ENCODE measurements around the gene RACK1.
A peak's percentile ranks its signal among the peaks of the same experiment; 100 is the strongest.

The RACK1 gene

DNA sequence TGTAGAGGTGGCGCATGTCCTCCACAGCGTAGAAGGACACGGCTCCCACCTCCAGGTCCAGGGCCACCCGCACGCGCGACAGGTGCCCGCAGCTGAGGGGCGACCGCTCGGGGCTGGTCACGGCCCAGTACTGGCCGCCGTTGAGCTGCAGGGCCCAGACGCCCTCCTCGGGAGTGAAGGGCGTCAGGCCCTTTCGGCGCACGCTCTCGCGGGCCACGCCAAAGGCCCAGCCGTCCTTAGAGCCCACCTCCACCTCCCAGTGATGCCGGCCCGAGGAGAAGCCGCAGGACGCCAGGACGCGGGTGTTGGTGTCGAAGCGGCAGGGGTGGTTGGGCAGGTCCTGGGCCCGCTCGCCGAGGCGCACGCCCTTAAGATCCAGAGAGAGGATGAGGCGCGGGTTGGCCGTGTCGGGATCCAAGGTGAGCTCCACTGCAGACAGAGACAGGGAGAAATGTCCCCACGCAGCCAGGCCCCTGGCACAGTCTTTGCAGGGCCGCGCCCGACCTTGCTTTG, 48.4 kb downstream of the RACK1 start:
- Histone ChIP-seq H3F3A (ENCODE audit: insufficient read depth, low read length) (peaks cover 9% of the 10 kb centered on the region; the same call in 1 of the 2 replicates), H3K9me3 (replicated peaks; ENCODE audit: insufficient read depth, low read length) (no peaks in the 10 kb centered on the region), H2AFZ (ENCODE audit: low read length) (no peak overlapping the region), H3K36me3 (replicated peaks; ENCODE audit: insufficient read depth, low read length) (no peaks in the 10 kb centered on the region), H3K27me3 (replicated peaks; ENCODE audit: insufficient read depth, low read length) (peaks cover 22% of the 10 kb centered on the region), H3K4me1 (ENCODE audit: low read length) (no peaks in the 10 kb centered on the region), H3K9me2 (replicated peaks; ENCODE audit: insufficient read depth, low read length) (no peaks in the 10 kb centered on the region), H3K4me3 (ENCODE audit: low read length) (no peak overlapping the region), H4K20me1 (ENCODE audit: insufficient read depth, low read length) (no peaks in the 10 kb centered on the region), H3K79me2 (ENCODE audit: low read length) (no peaks in the 10 kb centered on the region), H3K9ac (ENCODE audit: low read length) (no peak overlapping the region), H3K4me2 (ENCODE audit: low read depth, low read length) (no peak overlapping the region), H3K27ac (ENCODE audit: low read length) (no peak overlapping the region)
- peak; percentile 3 for DNase-seq
- TF ChIP-seq EZH2phosphoT487 (IDR thresholded peaks at IDR 0.05; ENCODE audit: low read length) (no peak), EZH2 (optimal IDR thresholded peaks at IDR 0.05; ENCODE audit: low read depth, low read length) (no peak)
- TF ChIP-seq, protein P1, sequence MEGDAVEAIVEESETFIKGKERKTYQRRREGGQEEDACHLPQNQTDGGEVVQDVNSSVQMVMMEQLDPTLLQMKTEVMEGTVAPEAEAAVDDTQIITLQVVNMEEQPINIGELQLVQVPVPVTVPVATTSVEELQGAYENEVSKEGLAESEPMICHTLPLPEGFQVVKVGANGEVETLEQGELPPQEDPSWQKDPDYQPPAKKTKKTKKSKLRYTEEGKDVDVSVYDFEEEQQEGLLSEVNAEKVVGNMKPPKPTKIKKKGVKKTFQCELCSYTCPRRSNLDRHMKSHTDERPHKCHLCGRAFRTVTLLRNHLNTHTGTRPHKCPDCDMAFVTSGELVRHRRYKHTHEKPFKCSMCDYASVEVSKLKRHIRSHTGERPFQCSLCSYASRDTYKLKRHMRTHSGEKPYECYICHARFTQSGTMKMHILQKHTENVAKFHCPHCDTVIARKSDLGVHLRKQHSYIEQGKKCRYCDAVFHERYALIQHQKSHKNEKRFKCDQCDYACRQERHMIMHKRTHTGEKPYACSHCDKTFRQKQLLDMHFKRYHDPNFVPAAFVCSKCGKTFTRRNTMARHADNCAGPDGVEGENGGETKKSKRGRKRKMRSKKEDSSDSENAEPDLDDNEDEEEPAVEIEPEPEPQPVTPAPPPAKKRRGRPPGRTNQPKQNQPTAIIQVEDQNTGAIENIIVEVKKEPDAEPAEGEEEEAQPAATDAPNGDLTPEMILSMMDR (IDR thresholded peaks at IDR 0.05; ENCODE audit: low read length): no peak

DNA sequence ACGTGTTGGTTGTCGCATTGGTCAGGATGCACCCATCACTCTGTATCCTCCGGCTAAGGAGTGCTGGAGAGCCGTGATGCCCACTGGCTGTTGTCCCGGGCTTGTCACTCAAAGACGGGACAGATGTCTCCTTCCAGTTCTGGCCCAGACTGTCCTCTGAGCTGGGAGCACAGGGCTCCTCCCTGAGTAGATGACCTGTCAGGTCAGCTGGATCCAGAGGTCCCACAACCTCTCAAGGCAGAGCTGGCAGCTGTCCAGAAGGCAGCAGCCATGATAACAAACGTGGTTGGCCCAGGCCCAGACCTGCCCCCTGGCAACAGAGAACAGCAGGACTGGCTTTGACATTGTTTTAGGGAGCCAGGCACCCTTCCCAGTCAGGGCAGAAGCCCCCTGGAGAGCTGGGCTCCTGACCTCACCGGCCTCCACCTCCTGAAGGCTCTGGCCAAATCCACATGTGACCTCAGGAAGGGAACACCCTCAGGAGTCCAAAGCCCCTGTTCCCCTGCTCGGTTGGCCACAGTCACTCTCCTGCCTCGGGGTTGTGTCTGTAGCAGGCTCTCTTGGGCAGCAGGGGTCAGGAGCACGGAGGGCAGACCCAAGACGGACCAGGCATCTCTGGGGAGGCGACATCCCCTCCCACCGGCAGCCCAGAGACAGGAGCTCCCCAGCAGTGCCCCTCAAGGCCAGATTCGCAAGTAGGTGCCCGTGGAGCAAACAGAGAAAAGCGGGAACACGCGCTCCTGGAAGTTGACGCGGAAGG, 49.0 kb downstream of the RACK1 start:
- no peaks in the 10 kb centered on the region for H4K20me1 ChIP-seq (ENCODE audit: insufficient read depth, low read length)
- no peaks in the 10 kb centered on the region for H3K4me1 ChIP-seq (ENCODE audit: low read length)
- no peak overlapping the region for H3K27ac ChIP-seq (ENCODE audit: low read length)
- H3K9me3 ChIP-seq (replicated peaks; ENCODE audit: insufficient read depth, low read length): no peaks in the 10 kb centered on the region
- TF ChIP-seq, protein P1 (IDR thresholded peaks at IDR 0.05; ENCODE audit: low read length): no peak
- TF ChIP-seq EZH2 (optimal IDR thresholded peaks at IDR 0.05; ENCODE audit: low read depth, low read length) (no peak), EZH2phosphoT487 (IDR thresholded peaks at IDR 0.05; ENCODE audit: low read length) (no peak)
- H2AFZ ChIP-seq (ENCODE audit: low read length): no peak overlapping the region
- peaks cover 14% of the 10 kb centered on the region; the same call in 1 of the 2 replicates for H3F3A ChIP-seq (ENCODE audit: insufficient read depth, low read length)
- DNase-seq: no peak
- no peak overlapping the region for H3K4me3 ChIP-seq (ENCODE audit: low read length)
- H3K4me2 ChIP-seq (ENCODE audit: low read depth, low read length): no peak overlapping the region
- H3K36me3 ChIP-seq (replicated peaks; ENCODE audit: insufficient read depth, low read length): no peaks in the 10 kb centered on the region
- no peak overlapping the region for H3K9ac ChIP-seq (ENCODE audit: low read length)
- H3K27me3 ChIP-seq (replicated peaks; ENCODE audit: insufficient read depth, low read length): peaks cover 16% of the 10 kb centered on the region
- no peaks in the 10 kb centered on the region for H3K9me2 ChIP-seq (replicated peaks; ENCODE audit: insufficient read depth, low read length)
- no peaks in the 10 kb centered on the region for H3K79me2 ChIP-seq (ENCODE audit: low read length)

DNA sequence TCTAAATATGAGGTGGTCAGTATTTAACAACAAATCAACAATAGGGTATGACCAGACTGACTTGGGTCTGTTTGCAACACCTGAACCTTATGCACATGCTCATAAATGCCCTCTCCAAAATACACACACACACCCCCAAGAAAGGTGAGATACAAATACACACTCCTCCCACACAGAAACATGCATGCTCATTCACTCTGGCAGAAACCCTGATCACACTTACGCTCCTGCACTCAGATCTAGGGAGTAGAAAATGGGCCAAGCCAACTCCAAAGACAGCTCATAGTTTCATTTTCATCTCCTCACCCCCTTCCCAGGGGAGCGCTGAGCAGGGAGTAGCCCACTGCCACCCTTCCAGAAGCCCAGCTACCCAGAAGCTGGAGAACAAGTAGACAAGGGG, 50.0 kb downstream of the RACK1 start:
- peaks cover 8% of the 10 kb centered on the region; the same call in 1 of the 2 replicates for H3K27me3 ChIP-seq (replicated peaks; ENCODE audit: insufficient read depth, low read length)
- peaks cover 22% of the 10 kb centered on the region; the same call in 1 of the 2 replicates for H3F3A ChIP-seq (ENCODE audit: insufficient read depth, low read length)
- H3K9me2 ChIP-seq (replicated peaks; ENCODE audit: insufficient read depth, low read length): no peaks in the 10 kb centered on the region
- no peak overlapping the region for H3K9ac ChIP-seq (ENCODE audit: low read length)
- H3K4me1 ChIP-seq (ENCODE audit: low read length): no peaks in the 10 kb centered on the region
- H3K36me3 ChIP-seq (replicated peaks; ENCODE audit: insufficient read depth, low read length): no peaks in the 10 kb centered on the region
- no peak overlapping the region for H2AFZ ChIP-seq (ENCODE audit: low read length)
- DNase-seq: peak; percentile 3
- H3K9me3 ChIP-seq (replicated peaks; ENCODE audit: insufficient read depth, low read length): no peaks in the 10 kb centered on the region
- H3K27ac ChIP-seq (ENCODE audit: low read length): no peak overlapping the region
- TF ChIP-seq EZH2phosphoT487 (IDR thresholded peaks at IDR 0.05; ENCODE audit: low read length) (no peak), EZH2 (optimal IDR thresholded peaks at IDR 0.05; ENCODE audit: low read depth, low read length) (no peak)
- TF ChIP-seq, protein P1 (IDR thresholded peaks at IDR 0.05; ENCODE audit: low read length): no peak
- no peaks in the 10 kb centered on the region for H3K79me2 ChIP-seq (ENCODE audit: low read length)
- no peak overlapping the region for H3K4me2 ChIP-seq (ENCODE audit: low read depth, low read length)
- H3K4me3 ChIP-seq (ENCODE audit: low read length): no peak overlapping the region
- H4K20me1 ChIP-seq (ENCODE audit: insufficient read depth, low read length): no peaks in the 10 kb centered on the region

Data from MM.1S (cell line).